WTC11 (cell line): Measurements from ENCODE around the gene ZNF576. TPM values are rescaled to one million over a fixed set of nuclear protein-coding genes. Genes with fewer than 3 reads are reported as not detected.
A peak's percentile ranks its signal among the peaks of the same experiment; 100 is the strongest.

Experiments
- ATF3 ChIP-seq: sonication (generic); formaldehyde crosslinking; conservative IDR thresholded peaks from 2 replicates; pipeline ENCODE4 v1.8.1; 2022; ENCODE audit warnings: mild to moderate bottlenecking, missing genetic modification reagents
- CDX4 ChIP-seq: fragments of 250-450 bp; sonication (Bioruptor Pico); IDR thresholded peaks from 2 replicates; pipeline ENCODE4 v1.9.0; 2021; ENCODE audit warnings: moderate library complexity, mild to moderate bottlenecking, inconsistent platforms, borderline replicate concordance
- CREM ChIP-seq: sonication (generic); formaldehyde crosslinking; IDR thresholded peaks from 2 replicates; pipeline ENCODE4 v1.8.1; 2022; ENCODE audit warnings: mild to moderate bottlenecking, missing genetic modification reagents, moderate library complexity
- ELF4 ChIP-seq: sonication (generic); formaldehyde crosslinking; IDR thresholded peaks from 2 replicates; pipeline ENCODE4 v1.8.1; 2022; ENCODE audit warnings: low read depth, mild to moderate bottlenecking, moderate library complexity, missing genetic modification reagents
- ETV6 ChIP-seq: sonication (generic); formaldehyde crosslinking; IDR thresholded peaks from 2 replicates; pipeline ENCODE4 v1.8.1; 2022; ENCODE audit warnings: mild to moderate bottlenecking, missing genetic modification reagents
- FOXJ3 ChIP-seq: sonication (generic); formaldehyde crosslinking; IDR thresholded peaks from 2 replicates; pipeline ENCODE4 v1.9.0; 2021; ENCODE audit warnings: missing genetic modification reagents, mild to moderate bottlenecking, borderline replicate concordance
- FOXP1 ChIP-seq: sonication (generic); formaldehyde crosslinking; IDR thresholded peaks from 2 replicates; pipeline ENCODE4 v1.8.0; 2022; ENCODE audit warnings: missing genetic modification reagents, mild to moderate bottlenecking, moderate library complexity, borderline replicate concordance
- FOXP4 ChIP-seq: sonication (generic); formaldehyde crosslinking; IDR thresholded peaks from 2 replicates; pipeline ENCODE4 v1.8.0; 2022; ENCODE audit warnings: mild to moderate bottlenecking, missing genetic modification reagents
- HMGA2 ChIP-seq: fragments of 250-450 bp; sonication (Bioruptor Pico); IDR thresholded peaks from 2 replicates; pipeline ENCODE4 v1.4.0; 2021; ENCODE audit warnings: mild to moderate bottlenecking, moderate library complexity
- IRF2 ChIP-seq: sonication (generic); formaldehyde crosslinking; IDR thresholded peaks from 2 replicates; pipeline ENCODE4 v1.8.0; 2022; ENCODE audit warnings: low read depth, missing genetic modification reagents, borderline replicate concordance
- JAZF1 ChIP-seq: fragments of 250-450 bp; sonication (Bioruptor Pico); IDR thresholded peaks from 2 replicates; pipeline ENCODE4 v1.9.0; 2021; ENCODE audit warnings: moderate library complexity, mild to moderate bottlenecking, inconsistent platforms
- KAT7 ChIP-seq: sonication (generic); formaldehyde crosslinking; IDR thresholded peaks from 2 replicates; pipeline ENCODE4 v1.8.1; 2023; ENCODE audit warnings: missing genetic modification reagents, mild to moderate bottlenecking, borderline replicate concordance
- NR2C2 ChIP-seq: sonication (generic); formaldehyde crosslinking; IDR thresholded peaks from 2 replicates; pipeline ENCODE4 v1.8.0; 2022; ENCODE audit warnings: mild to moderate bottlenecking, missing genetic modification reagents
- PREB ChIP-seq: sonication (generic); formaldehyde crosslinking; IDR thresholded peaks from 2 replicates; pipeline ENCODE4 v1.8.1; 2022; ENCODE audit warnings: mild to moderate bottlenecking, missing genetic modification reagents, moderate library complexity, borderline replicate concordance
- RELA ChIP-seq: sonication (generic); formaldehyde crosslinking; IDR thresholded peaks from 2 replicates; pipeline ENCODE4 v1.8.1; 2022; ENCODE audit warnings: missing genetic modification reagents, mild to moderate bottlenecking, borderline replicate concordance
- RORB ChIP-seq: fragments of 250-450 bp; sonication (Bioruptor Pico); IDR thresholded peaks from 2 replicates; pipeline ENCODE4 v1.9.0; 2021; ENCODE audit warnings: mild to moderate bottlenecking
- SOX15 ChIP-seq: fragments of 250-450 bp; sonication (Bioruptor Pico); IDR thresholded peaks from 2 replicates; pipeline ENCODE4 v1.9.0; 2021; ENCODE audit warnings: mild to moderate bottlenecking
- SP1 ChIP-seq: sonication (generic); formaldehyde crosslinking; conservative IDR thresholded peaks from 2 replicates; pipeline ENCODE4 v1.8.1; 2022; ENCODE audit warnings: missing genetic modification reagents
- TCF7 ChIP-seq: sonication (generic); formaldehyde crosslinking; IDR thresholded peaks from 2 replicates; pipeline ENCODE4 v1.8.0; 2022; ENCODE audit warnings: mild to moderate bottlenecking, low read depth, missing genetic modification reagents, moderate library complexity
- TP53 ChIP-seq: sonication (generic); formaldehyde crosslinking; IDR thresholded peaks from 2 replicates; pipeline ENCODE4 v1.8.1; 2023; ENCODE audit warnings: mild to moderate bottlenecking, missing genetic modification reagents
- USF1 ChIP-seq: sonication (generic); formaldehyde crosslinking; IDR thresholded peaks from 2 replicates; pipeline ENCODE4 v1.8.0; 2022; ENCODE audit warnings: mild to moderate bottlenecking, missing genetic modification reagents
- ZBTB21 ChIP-seq: sonication (generic); formaldehyde crosslinking; IDR thresholded peaks from 2 replicates; pipeline ENCODE4 v1.8.1; 2023; ENCODE audit warnings: mild to moderate bottlenecking, missing genetic modification reagents, borderline replicate concordance
- ZNF219 ChIP-seq: sonication (generic); formaldehyde crosslinking; IDR thresholded peaks from 2 replicates; pipeline ENCODE4 v1.8.0; 2023; ENCODE audit warnings: missing genetic modification reagents, mild to moderate bottlenecking, borderline replicate concordance
- ZNF263 ChIP-seq: sonication (generic); formaldehyde crosslinking; IDR thresholded peaks from 2 replicates; pipeline ENCODE4 v1.8.1; 2022; ENCODE audit warnings: low read depth, mild to moderate bottlenecking, moderate library complexity, missing genetic modification reagents
- ZNF423 ChIP-seq: fragments of 250-450 bp; sonication (Bioruptor Pico); IDR thresholded peaks from 2 replicates; pipeline ENCODE4 v2.1.2; 2022; ENCODE audit warnings: mild to moderate bottlenecking, moderate library complexity
- ZNF425 ChIP-seq: fragments of 250-450 bp; sonication (Bioruptor Pico); conservative IDR thresholded peaks from 2 replicates; pipeline ENCODE4 v1.9.0; 2021; ENCODE audit warnings: mild to moderate bottlenecking
- total RNA-seq: library from RNA; stranded (reverse); gene quantifications from 3 replicates; pipeline ENCODE4 v1.2.3, GENCODE V29; 2021
- TF ChIP-seq, protein P1 (sequence below): sonication (generic); formaldehyde crosslinking; IDR thresholded peaks from 2 replicates; pipeline ENCODE4 v1.8.0; 2022; ENCODE audit warnings: mild to moderate bottlenecking, missing genetic modification reagents
- TF ChIP-seq, protein P2 (sequence below): sonication (generic); formaldehyde crosslinking; IDR thresholded peaks from 2 replicates; pipeline ENCODE4 v1.8.1; 2023; ENCODE audit warnings: mild to moderate bottlenecking, missing genetic modification reagents, moderate library complexity
- TF ChIP-seq, protein P3 (sequence below): fragments of 250-450 bp; sonication (Bioruptor Pico); IDR thresholded peaks from 2 replicates; pipeline ENCODE4 v1.8.0; 2021; ENCODE audit warnings: mild to moderate bottlenecking

The ZNF576 gene
- total RNA-seq, 1 experiment from 2014 or later, result 15.9 TPM

DNA sequence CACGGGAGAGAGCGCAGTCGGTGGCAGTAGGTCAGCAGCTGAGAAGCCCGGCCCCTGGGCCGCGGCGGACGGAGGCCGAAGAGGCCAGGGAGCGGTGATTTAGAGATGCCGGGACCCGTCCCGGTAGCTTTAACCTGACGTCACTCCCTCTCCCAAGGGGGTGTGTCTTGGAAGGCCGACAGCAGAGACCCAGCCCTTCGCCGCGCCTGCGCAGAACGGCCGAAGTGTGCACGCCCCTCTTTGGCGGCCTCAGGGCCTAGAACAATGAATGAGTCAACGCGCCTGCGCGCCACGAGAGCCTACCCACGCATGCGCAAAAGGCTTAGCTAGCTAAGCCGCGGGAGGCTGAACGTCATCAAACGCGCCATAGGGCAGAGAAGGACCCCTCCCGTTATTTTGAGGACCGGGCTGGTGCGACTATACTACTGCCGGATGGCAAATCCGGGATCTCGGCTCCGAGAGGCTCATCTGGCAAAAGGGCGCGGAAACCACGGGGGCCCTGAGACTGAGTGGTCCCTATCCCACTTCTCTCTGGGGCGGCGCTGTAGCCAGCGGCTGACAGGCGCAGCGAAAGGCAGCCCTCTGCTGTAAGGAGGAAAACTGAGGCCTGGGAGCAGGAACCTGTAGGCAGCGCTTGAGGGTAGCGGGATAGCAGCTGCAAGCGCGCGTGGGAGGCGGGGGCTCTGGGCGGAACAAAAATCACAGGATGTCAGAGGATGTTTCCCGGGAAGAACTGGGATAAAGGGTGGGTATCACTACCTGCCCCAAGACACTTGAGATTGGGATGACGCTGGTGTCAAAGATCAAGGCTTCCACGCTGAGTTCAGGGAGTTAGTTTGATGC is at the start of gene ZNF576, which contains the start of gene IRGQ (continued):
- no peak for TF ChIP-seq ZNF423
- TF ChIP-seq KAT7 (CRISPR knock-in tag), result no peak
- no peak for TF ChIP-seq ZBTB21 (CRISPR knock-in tag)
- TF ChIP-seq SP1, result peak; percentile 81
- no peak for TF ChIP-seq TCF7 (CRISPR knock-in tag)
- TF ChIP-seq FOXP4, result no peak
- TF ChIP-seq NR2C2 (CRISPR knock-in tag), result no peak
- TF ChIP-seq, protein P1, sequence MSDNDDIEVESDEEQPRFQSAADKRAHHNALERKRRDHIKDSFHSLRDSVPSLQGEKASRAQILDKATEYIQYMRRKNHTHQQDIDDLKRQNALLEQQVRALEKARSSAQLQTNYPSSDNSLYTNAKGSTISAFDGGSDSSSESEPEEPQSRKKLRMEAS (CRISPR knock-in tag), result no peak; the same call in 1 of the 2 replicates
- TF ChIP-seq ZNF219 (CRISPR knock-in tag), result no peak
- no peak for TF ChIP-seq HMGA2 (CRISPR knock-in tag)
- TF ChIP-seq SOX15, result no peak
- no peak for TF ChIP-seq FOXJ3
- TF ChIP-seq ELF4, result no peak
- no peak for TF ChIP-seq USF1 (CRISPR knock-in tag)
- peak; percentile 70; the same call in 1 of the 2 replicates for TF ChIP-seq FOXP1 (CRISPR knock-in tag)
- TF ChIP-seq, protein P2, sequence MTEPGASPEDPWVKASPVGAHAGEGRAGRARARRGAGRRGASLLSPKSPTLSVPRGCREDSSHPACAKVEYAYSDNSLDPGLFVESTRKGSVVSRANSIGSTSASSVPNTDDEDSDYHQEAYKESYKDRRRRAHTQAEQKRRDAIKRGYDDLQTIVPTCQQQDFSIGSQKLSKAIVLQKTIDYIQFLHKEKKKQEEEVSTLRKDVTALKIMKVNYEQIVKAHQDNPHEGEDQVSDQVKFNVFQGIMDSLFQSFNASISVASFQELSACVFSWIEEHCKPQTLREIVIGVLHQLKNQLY (CRISPR knock-in tag), result no peak
- TF ChIP-seq TP53 (CRISPR knock-in tag), result no peak
- no peak for TF ChIP-seq IRF2 (CRISPR knock-in tag)
- no peak for TF ChIP-seq ZNF425
- TF ChIP-seq CREM (CRISPR knock-in tag), result peak; percentile 98
- no peak for TF ChIP-seq CDX4 (CRISPR knock-in tag)
- no peak for TF ChIP-seq ATF3 (CRISPR knock-in tag)
- no peak for TF ChIP-seq JAZF1 (CRISPR knock-in tag)
- TF ChIP-seq RORB, result no peak
- TF ChIP-seq ZNF263, result no peak
- no peak for TF ChIP-seq RELA (CRISPR knock-in tag)
- TF ChIP-seq ETV6 (CRISPR knock-in tag), result no peak
- no peak for TF ChIP-seq PREB (CRISPR knock-in tag)
- TF ChIP-seq, protein P3, sequence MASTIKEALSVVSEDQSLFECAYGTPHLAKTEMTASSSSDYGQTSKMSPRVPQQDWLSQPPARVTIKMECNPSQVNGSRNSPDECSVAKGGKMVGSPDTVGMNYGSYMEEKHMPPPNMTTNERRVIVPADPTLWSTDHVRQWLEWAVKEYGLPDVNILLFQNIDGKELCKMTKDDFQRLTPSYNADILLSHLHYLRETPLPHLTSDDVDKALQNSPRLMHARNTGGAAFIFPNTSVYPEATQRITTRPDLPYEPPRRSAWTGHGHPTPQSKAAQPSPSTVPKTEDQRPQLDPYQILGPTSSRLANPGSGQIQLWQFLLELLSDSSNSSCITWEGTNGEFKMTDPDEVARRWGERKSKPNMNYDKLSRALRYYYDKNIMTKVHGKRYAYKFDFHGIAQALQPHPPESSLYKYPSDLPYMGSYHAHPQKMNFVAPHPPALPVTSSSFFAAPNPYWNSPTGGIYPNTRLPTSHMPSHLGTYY (CRISPR knock-in tag), result no peak
